ENCODE data around the gene EGFR. TPM values are rescaled to one million over a fixed set of nuclear protein-coding genes. Genes with fewer than 3 reads are reported as not detected.

Gene EGFR
- total and polyA plus RNA-seq, 4 donors, result 24.1 to 57.6 (median 29.9) TPM

DNA sequence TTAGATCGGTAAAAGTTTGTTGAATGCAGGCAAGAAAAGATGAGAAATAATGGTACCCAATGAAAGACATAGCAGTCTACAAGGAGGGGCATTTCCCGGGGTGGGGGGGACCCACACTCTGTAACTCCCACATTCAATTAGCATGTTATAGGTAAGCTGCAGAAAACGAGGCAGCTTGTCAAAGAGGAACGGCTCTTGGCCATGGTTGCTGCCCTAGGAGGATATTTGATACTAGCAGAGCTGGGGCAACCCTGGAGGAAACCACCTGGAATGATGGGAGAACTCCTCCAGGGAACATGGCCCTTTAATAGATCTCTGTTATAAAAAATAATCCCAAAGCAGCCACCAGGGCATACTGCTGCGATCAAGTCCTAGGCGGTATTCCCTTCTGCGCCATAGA is 98.5 kb downstream of the EGFR start:
- Histone ChIP-seq H3K36me3 (ENCODE audit: control insufficient read depth, insufficient read depth, low read length) (peaks cover 2% of the 10 kb centered on the region), H3K27me3 (ENCODE audit: control insufficient read depth, insufficient read depth, low read length) (no peaks in the 10 kb centered on the region), H3K9me3 (ENCODE audit: control insufficient read depth, insufficient read depth, low read length) (no peaks in the 10 kb centered on the region), H3K4me3 (ENCODE audit: low read depth, low read length) (no peak overlapping the region), H3K4me1 (ENCODE audit: control insufficient read depth, insufficient read depth, low read length) (peaks cover 3% of the 10 kb centered on the region), H3K27ac (ENCODE audit: low read depth, low read length) (no peak overlapping the region)
- WGBS (ENCODE audit: insufficient coverage), result 92% methylated on average over 4 of the region's 7 CpGs
- DNase-seq (ENCODE audit: low read depth in 4 of 6, low spot score in 6 of 6), result no peak

DNA sequence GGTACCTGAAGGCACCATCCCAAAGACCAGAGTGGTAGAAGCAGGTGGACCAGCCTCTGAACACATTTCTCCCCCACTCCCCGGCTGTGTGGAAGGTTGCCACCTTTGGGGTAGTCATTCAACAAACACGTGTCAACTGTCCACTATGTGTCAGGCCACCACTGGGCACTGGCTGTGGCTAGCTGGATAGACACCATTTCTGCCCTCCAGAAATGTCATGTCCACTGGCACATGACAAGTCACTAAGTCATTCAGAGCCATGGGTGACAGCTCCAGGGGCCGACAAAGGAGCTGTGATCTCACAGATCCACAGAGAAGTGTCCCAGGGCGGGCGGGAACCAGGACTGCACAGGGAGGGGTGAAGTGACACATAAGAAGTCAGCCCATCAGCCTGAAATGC is 99.6 kb downstream of the EGFR start:
- H3K27me3 ChIP-seq (ENCODE audit: control insufficient read depth, insufficient read depth, low read length), result no peaks in the 10 kb centered on the region
- H3K36me3 ChIP-seq (ENCODE audit: control insufficient read depth, insufficient read depth, low read length), result no peaks in the 10 kb centered on the region
- DNase-seq (ENCODE audit: low read depth in 4 of 6, low spot score in 6 of 6), result no peak
- no peaks in the 10 kb centered on the region for H3K9me3 ChIP-seq (ENCODE audit: control insufficient read depth, insufficient read depth, low read length)
- no peak overlapping the region for H3K4me3 ChIP-seq (ENCODE audit: low read depth, low read length)
- 93% methylated on average over 5 of the region's 5 CpGs for WGBS (ENCODE audit: insufficient coverage)
- no peak overlapping the region for H3K27ac ChIP-seq (ENCODE audit: low read depth, low read length)
- no peaks in the 10 kb centered on the region for H3K4me1 ChIP-seq (ENCODE audit: control insufficient read depth, insufficient read depth, low read length)

DNA sequence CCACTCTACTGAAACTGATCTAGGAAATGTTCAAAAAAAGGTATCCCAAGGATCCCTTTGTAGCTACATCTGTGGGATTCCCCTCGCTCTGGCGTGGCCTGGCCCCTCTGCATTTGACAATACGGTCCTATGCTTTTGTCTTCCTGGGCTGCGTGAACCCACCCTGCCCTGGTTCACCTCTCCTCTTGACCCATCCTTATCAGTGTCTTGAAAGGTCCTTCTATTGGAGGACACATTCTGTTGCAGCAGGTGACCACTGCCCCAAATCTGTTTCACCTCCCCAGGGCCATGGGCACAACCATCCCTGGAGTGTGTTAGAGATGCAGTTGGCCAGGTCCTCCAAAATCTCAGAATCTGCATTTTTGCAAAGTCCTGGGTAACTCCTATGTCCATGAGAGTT is 100.8 kb downstream of the EGFR start:
- Histone ChIP-seq H3K27me3 (ENCODE audit: control insufficient read depth, insufficient read depth, low read length) (no peaks in the 10 kb centered on the region), H3K36me3 (ENCODE audit: control insufficient read depth, insufficient read depth, low read length) (no peaks in the 10 kb centered on the region), H3K4me3 (ENCODE audit: low read depth, low read length) (no peak overlapping the region), H3K4me1 (ENCODE audit: control insufficient read depth, insufficient read depth, low read length) (no peaks in the 10 kb centered on the region), H3K9me3 (ENCODE audit: control insufficient read depth, insufficient read depth, low read length) (no peaks in the 10 kb centered on the region), H3K27ac (ENCODE audit: low read depth, low read length) (no peak overlapping the region)
- WGBS (ENCODE audit: insufficient coverage), result 93% methylated on average over 4 of the region's 4 CpGs
- DNase-seq (ENCODE audit: low read depth in 4 of 6, low spot score in 6 of 6), result no peak

DNA sequence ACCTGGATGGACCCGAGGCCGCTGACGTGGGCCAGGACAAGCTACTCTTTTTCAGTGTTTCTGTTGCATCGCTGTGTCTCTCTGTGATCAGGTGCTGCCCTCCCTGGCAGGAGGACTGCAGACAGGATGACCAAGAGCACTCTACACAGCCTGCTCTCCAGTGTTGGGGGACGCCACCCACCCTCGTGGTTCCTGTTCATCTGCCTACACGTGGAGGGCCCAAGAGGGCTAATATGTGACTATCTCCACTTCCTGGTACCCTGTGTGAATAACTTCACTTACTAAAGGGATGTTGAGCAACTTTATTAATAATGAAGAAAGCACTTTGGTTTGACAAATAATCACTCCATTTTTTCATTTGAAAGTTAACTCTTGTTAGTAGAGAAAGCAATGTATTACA is 101.3 kb downstream of the EGFR start:
- no peak for DNase-seq (ENCODE audit: low read depth in 4 of 6, low spot score in 6 of 6)
- Histone ChIP-seq H3K9me3 (ENCODE audit: control insufficient read depth, insufficient read depth, low read length) (no peaks in the 10 kb centered on the region), H3K27ac (ENCODE audit: low read depth, low read length) (no peak overlapping the region), H3K4me3 (ENCODE audit: low read depth, low read length) (no peak overlapping the region), H3K36me3 (ENCODE audit: control insufficient read depth, insufficient read depth, low read length) (no peaks in the 10 kb centered on the region), H3K27me3 (ENCODE audit: control insufficient read depth, insufficient read depth, low read length) (no peaks in the 10 kb centered on the region), H3K4me1 (ENCODE audit: control insufficient read depth, insufficient read depth, low read length) (no peaks in the 10 kb centered on the region)
- WGBS (ENCODE audit: insufficient coverage), result 93% methylated on average over 4 of the region's 7 CpGs

DNA sequence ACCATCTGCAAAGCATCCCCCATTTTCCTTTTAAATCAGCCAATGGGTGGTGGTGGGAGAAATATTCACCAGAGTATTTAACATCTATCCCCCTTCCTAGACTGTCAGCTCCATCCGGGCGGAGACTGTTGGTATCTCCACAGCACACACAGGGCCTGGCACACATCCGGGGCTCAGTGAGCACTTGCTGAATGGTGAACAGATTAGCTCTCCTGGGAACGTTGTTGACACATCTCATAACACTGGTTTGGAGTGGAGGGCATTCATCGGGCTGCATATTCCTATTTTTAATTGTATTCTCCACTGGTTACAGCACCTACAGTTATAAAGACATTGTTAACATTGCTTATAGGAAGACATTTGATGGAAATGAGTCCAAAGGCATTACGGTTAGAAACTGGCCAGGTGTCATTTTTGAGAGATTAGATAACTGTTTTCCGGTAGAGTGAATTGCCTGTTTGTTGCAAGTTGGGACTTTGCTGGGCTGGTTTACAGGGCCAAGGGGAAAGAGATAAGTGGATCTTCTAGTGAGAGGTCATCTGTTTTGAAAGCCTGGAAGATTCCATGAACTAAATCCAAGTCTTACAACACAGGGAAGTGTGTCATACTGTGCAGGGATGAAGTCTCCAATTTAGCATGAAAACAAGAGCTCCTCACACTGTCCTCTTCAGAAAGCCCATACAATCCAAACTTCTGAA is 101.8 kb downstream of the EGFR start:
- no peaks in the 10 kb centered on the region for H3K36me3 ChIP-seq (ENCODE audit: control insufficient read depth, insufficient read depth, low read length)
- no peaks in the 10 kb centered on the region for H3K27me3 ChIP-seq (ENCODE audit: control insufficient read depth, insufficient read depth, low read length)
- H3K27ac ChIP-seq (ENCODE audit: low read depth, low read length), result no peak overlapping the region
- no peak for DNase-seq (ENCODE audit: low read depth in 4 of 6, low spot score in 6 of 6)
- H3K4me3 ChIP-seq (ENCODE audit: low read depth, low read length), result no peak overlapping the region
- 73% methylated on average over 4 of the region's 7 CpGs for WGBS (ENCODE audit: insufficient coverage)
- H3K9me3 ChIP-seq (ENCODE audit: control insufficient read depth, insufficient read depth, low read length), result no peaks in the 10 kb centered on the region
- no peaks in the 10 kb centered on the region for H3K4me1 ChIP-seq (ENCODE audit: control insufficient read depth, insufficient read depth, low read length)

DNA sequence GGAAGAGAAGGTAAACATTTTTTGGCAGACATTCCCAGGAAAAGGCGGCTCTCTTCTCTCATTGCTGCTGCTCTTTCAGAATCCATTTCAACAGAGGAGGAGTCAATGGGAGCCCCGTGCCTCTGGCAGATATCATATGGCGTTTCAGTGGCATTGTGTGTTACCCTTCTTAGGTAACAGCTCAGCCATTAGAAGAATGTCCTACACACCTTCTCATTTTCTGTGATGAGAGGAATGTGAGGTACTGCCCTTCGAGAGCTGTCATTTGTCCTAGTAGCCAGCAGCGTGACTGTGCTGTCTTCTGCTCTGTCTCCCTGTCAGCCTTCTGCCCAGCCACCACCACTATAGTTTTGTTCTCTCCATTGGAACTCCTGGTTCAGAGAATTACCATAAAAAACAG is 102.4 kb downstream of the EGFR start:
- no peaks in the 10 kb centered on the region for H3K9me3 ChIP-seq (ENCODE audit: control insufficient read depth, insufficient read depth, low read length)
- H3K36me3 ChIP-seq (ENCODE audit: control insufficient read depth, insufficient read depth, low read length), result no peaks in the 10 kb centered on the region
- WGBS (ENCODE audit: insufficient coverage), result 89% methylated on average over 3 of the region's 5 CpGs
- no peaks in the 10 kb centered on the region for H3K27me3 ChIP-seq (ENCODE audit: control insufficient read depth, insufficient read depth, low read length)
- H3K27ac ChIP-seq (ENCODE audit: low read depth, low read length), result no peak overlapping the region
- no peak overlapping the region for H3K4me3 ChIP-seq (ENCODE audit: low read depth, low read length)
- no peak for DNase-seq (ENCODE audit: low read depth in 4 of 6, low spot score in 6 of 6)
- H3K4me1 ChIP-seq (ENCODE audit: control insufficient read depth, insufficient read depth, low read length), result no peaks in the 10 kb centered on the region

DNA sequence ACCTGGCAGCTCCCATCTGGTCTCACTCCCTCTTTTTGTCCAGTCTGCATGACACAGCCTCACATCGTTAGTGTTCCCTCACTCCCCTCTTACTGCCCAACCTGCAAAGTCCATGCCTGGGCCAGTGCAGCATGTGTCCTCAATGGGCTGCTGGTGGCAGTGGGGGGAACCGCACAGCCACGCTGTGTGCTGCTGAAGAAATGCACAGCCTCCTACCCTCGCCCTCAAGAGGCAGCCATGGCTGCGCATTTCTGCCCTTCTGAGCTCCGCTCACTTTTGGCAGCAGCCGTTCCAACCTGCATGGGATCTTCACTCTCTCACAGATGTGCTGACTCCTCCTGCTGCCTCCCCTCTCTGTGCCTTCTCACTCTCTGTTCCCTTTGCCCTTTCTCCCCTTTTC is 103.4 kb downstream of the EGFR start:
- DNase-seq (ENCODE audit: low read depth in 4 of 6, low spot score in 6 of 6), result no peak
- Histone ChIP-seq H3K9me3 (ENCODE audit: control insufficient read depth, insufficient read depth, low read length) (no peaks in the 10 kb centered on the region), H3K4me3 (ENCODE audit: low read depth, low read length) (no peak overlapping the region), H3K4me1 (ENCODE audit: control insufficient read depth, insufficient read depth, low read length) (no peaks in the 10 kb centered on the region), H3K27ac (ENCODE audit: low read depth, low read length) (no peak overlapping the region), H3K27me3 (ENCODE audit: control insufficient read depth, insufficient read depth, low read length) (no peaks in the 10 kb centered on the region), H3K36me3 (ENCODE audit: control insufficient read depth, insufficient read depth, low read length) (no peaks in the 10 kb centered on the region)
- 82% methylated on average over 7 of the region's 7 CpGs for WGBS (ENCODE audit: insufficient coverage)

DNA sequence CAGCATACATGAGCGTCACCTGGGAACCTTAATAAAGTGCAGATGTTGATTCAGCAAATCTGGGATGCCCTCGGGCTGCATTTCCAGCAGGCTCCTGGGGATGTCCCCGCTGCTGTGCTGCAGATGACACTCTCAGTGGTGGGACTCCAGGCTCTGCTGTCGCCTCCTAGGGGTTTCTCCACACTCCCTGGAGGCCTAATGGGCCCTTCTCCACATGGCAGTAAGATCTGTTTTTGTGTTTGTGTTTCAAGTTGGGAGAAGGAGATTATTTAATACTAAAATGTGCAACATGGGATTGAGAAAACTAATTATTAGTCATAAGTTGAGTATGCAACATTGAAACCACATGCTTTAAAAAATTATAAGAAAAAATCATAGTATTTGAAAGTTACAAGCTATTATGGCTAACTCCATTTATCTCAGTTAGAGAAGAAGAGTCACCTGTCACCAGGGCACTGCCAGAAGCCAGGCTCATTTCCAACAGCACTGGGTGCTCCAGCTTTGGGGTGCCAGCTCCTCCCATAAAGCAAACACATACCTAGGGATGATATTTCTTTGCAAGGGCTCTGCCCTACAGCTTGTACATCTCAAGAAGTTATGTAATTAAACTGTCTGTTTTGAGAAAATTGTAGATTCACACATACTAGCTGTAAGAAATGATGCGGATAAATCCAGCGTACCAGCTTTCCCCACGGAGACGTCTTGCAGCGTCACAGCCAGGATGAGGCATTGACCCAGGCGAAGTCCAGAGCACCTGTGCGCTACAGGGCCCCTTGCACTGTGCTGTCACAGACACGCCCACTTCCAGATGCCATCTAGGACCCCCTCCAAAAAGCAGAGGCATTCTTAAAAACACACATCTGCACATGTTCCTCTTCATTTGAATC is 106.4 kb downstream of the EGFR start:
- Histone ChIP-seq H3K9me3 (ENCODE audit: control insufficient read depth, insufficient read depth, low read length) (no peaks in the 10 kb centered on the region), H3K27me3 (ENCODE audit: control insufficient read depth, insufficient read depth, low read length) (no peaks in the 10 kb centered on the region), H3K36me3 (ENCODE audit: control insufficient read depth, insufficient read depth, low read length) (no peaks in the 10 kb centered on the region), H3K4me3 (ENCODE audit: low read depth, low read length) (no peak overlapping the region), H3K4me1 (ENCODE audit: control insufficient read depth, insufficient read depth, low read length) (peaks cover 16% of the 10 kb centered on the region), H3K27ac (ENCODE audit: low read depth, low read length) (no peak overlapping the region)
- DNase-seq (ENCODE audit: low read depth in 4 of 6, low spot score in 6 of 6), result no peak
- 84% methylated on average over 11 of the region's 12 CpGs for WGBS (ENCODE audit: insufficient coverage)

DNA sequence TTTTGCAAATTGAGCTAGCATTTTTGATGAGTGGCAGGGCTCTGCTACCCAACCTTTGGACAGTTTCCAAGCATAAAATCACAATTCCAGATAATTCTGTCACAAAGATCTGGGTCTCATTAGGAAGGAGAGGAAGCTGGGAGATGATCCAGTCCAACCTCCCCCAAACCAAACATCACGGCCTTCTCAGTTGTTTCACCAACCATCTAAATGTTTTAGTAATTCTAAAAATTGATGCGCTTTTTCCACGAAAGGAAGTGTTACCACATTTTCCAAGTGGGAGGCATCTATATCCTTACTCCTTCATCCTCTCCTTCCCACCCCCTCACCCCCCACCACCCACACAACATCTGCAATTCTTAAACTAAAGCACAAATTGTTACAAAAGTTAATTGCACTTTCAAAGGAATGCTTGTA is 108.3 kb downstream of the EGFR start:
- peak overlapping the region; percentile 40 for H3K27ac ChIP-seq (ENCODE audit: low read depth, low read length)
- no peak for DNase-seq (ENCODE audit: low read depth in 4 of 6, low spot score in 6 of 6)
- H3K4me3 ChIP-seq (ENCODE audit: low read depth, low read length), result no peak overlapping the region
- H3K4me1 ChIP-seq (ENCODE audit: control insufficient read depth, insufficient read depth, low read length), result peaks cover 32% of the 10 kb centered on the region
- H3K36me3 ChIP-seq (ENCODE audit: control insufficient read depth, insufficient read depth, low read length), result no peaks in the 10 kb centered on the region
- H3K9me3 ChIP-seq (ENCODE audit: control insufficient read depth, insufficient read depth, low read length), result no peaks in the 10 kb centered on the region
- 90% methylated on average over 2 of the region's 3 CpGs for WGBS (ENCODE audit: insufficient coverage)
- no peaks in the 10 kb centered on the region for H3K27me3 ChIP-seq (ENCODE audit: control insufficient read depth, insufficient read depth, low read length)
